B cell (primary cell): Measurements from ENCODE around the gene ZNF736. TPM values are rescaled to one million over a fixed set of nuclear protein-coding genes. Genes with fewer than 3 reads are reported as not detected.
"Not testable (repeated sequence)": the region's sequence is repeated elsewhere in the genome, so short reads cannot be mapped to it uniquely, and the experiment has no call there.

Source experiments
- ATAC-seq: fragments of 200-7000 bp; cut with Tn5 transposase; one replicate; pipeline ENCODE4 v1.10.0; 2021; ENCODE audit warnings: low read depth, mild to moderate bottlenecking, moderate number of reproducible peaks, moderate library complexity
- CTCF ChIA-PET: fragments of 350-600 bp; sonication (Branson Sonifier 250); formaldehyde crosslinking; loops from one replicate; lab custom pipeline; 2021; ENCODE audit warnings: antibody characterized with exemption, inconsistent platforms; lab: Charles Lee
- POLR2A ChIA-PET: fragments of 350-600 bp; sonication (Branson Sonifier 250); formaldehyde crosslinking; loops from one replicate; lab custom pipeline; 2021; ENCODE audit warnings: antibody characterized with exemption; lab: Charles Lee
- DNase-seq: peaks from one replicate; pipeline ENCODE4 v3.0.0; 2013
- H2AFZ ChIP-seq: 2 replicates; pipeline ENCODE4 v1.6.1; 2012; ENCODE audit warnings: mild to moderate bottlenecking, low read depth, low read length; ENCODE audit not compliant: insufficient read depth, poor library complexity, severe bottlenecking
- H3K27ac ChIP-seq, 2 donors: 1 replicate in 1 of 2; 2 replicates in 1 of 2; pipeline ENCODE4 v1.5.1; 2012 to 2013; ENCODE audit warnings: low read length in 2 of 2, mild to moderate bottlenecking in 2 of 2, moderate library complexity in 1 of 2
- H3K27me3 ChIP-seq, 4 experiments: fragments of 200-600 bp in 1 of 4; sonication (generic) in 1 of 4; replicated peaks in 1 of 4; 1 replicate in 2 of 4; 2 replicates in 2 of 4; pipeline versions ENCODE4 v1.6.1 to v1.7.0; 2013 to 2016; ENCODE audit warnings: low read length in 3 of 4, mild to moderate bottlenecking in 2 of 4, mixed read lengths in 1 of 4, moderate library complexity in 1 of 4; ENCODE audit not compliant: insufficient read depth in 4 of 4, control insufficient read depth in 3 of 4; ENCODE audit errors: control extremely low read depth in 1 of 4
- H3K36me3 ChIP-seq, 2 experiments: replicated peaks in 1 of 2; 1 replicate in 1 of 2; 2 replicates in 1 of 2; pipeline versions ENCODE4 v1.6.1 to v1.7.1; 2013; ENCODE audit warnings: low read length in 1 of 2; ENCODE audit not compliant: insufficient read depth in 2 of 2, control insufficient read depth in 1 of 2; ENCODE audit errors: control extremely low read depth in 1 of 2, extremely low read depth in 1 of 2
- H3K4me1 ChIP-seq, 2 donors: fragments of 200-600 bp in 1 of 2; sonication (generic) in 1 of 2; 1 replicate in 1 of 2; 2 replicates in 1 of 2; pipeline versions ENCODE4 v1.5.1 to v1.6.1; 2013 to 2017; ENCODE audit warnings: low read length in 2 of 2; ENCODE audit not compliant: control insufficient read depth in 2 of 2, insufficient read depth in 2 of 2
- H3K4me2 ChIP-seq: replicated peaks from 2 replicates; pipeline ENCODE3; 2012; ENCODE audit warnings: mild to moderate bottlenecking, low read depth, low read length; ENCODE audit not compliant: poor library complexity, severe bottlenecking
- H3K4me3 ChIP-seq, 5 experiments: fragments of 200-600 bp in 1 of 5; sonication (generic) in 1 of 5; 1 replicate in 3 of 5; 2 replicates in 2 of 5; pipeline versions ENCODE4 v1.5.1 to v1.7.0; 2011 to 2016; ENCODE audit warnings: low read length in 4 of 5, mild to moderate bottlenecking in 4 of 5, low read depth in 2 of 5, control low read depth in 1 of 5, moderate library complexity in 1 of 5; ENCODE audit not compliant: insufficient read depth in 1 of 5; ENCODE audit errors: control extremely low read depth in 1 of 5, extremely low read depth in 1 of 5
- H3K79me2 ChIP-seq: fragments of 200-600 bp; sonication (generic); one replicate; pipeline ENCODE4 v1.6.0; 2016; ENCODE audit warnings: low read length; ENCODE audit not compliant: control insufficient read depth, insufficient read depth
- H3K9ac ChIP-seq: fragments of 200-600 bp; sonication (generic); 2 replicates; pipeline ENCODE4 v1.6.1; 2017; ENCODE audit warnings: mild to moderate bottlenecking, low read length, moderate library complexity
- H3K9me3 ChIP-seq, 3 donors: one replicate each; pipeline versions ENCODE4 v1.6.1 to v1.7.1; 2013; ENCODE audit warnings: low read length in 2 of 3; ENCODE audit not compliant: control insufficient read depth in 2 of 3, insufficient read depth in 1 of 3; ENCODE audit errors: control extremely low read depth in 1 of 3
- H4K20me1 ChIP-seq: 2 replicates; pipeline ENCODE4 v1.6.0; 2012; ENCODE audit warnings: mild to moderate bottlenecking, low read length; ENCODE audit not compliant: insufficient read depth, control insufficient read depth, poor library complexity, severe bottlenecking
- H3K27ac Mint-ChIP-seq: one replicate; pipeline ENCODE4 v1.8.0; 2021; ENCODE audit warnings: mixed read lengths
- H3K27me3 Mint-ChIP-seq: one replicate; pipeline ENCODE4 v1.8.0; 2021; ENCODE audit warnings: mixed read lengths
- H3K4me1 Mint-ChIP-seq: one replicate; pipeline ENCODE4 v1.8.0; 2021; ENCODE audit warnings: mixed read lengths
- H3K4me3 Mint-ChIP-seq: one replicate; pipeline ENCODE4 v1.8.0; 2021; ENCODE audit warnings: mixed read lengths
- H3K9me3 Mint-ChIP-seq: one replicate; pipeline ENCODE4 v1.8.0; 2022; ENCODE audit warnings: mixed read lengths; ENCODE audit not compliant: insufficient read depth
- EZH2 ChIP-seq: IDR thresholded peaks from 2 replicates; pipeline ENCODE4 v1.6.1; 2012; ENCODE audit warnings: borderline replicate concordance, low read depth, mild to moderate bottlenecking, moderate library complexity, low read length; ENCODE audit not compliant: insufficient read depth, poor library complexity, severe bottlenecking
- WGBS: methylation state at CpG from one replicate; pipeline ENCODE4 v1.1.5; 2013; ENCODE audit warnings: missing lambda C conversion rate; ENCODE audit not compliant: insufficient coverage; 5-methylcytosine and 5-hydroxymethylcytosine counted together
- intact Hi-C: fragments of 100-400 bp; cut with micrococcal nuclease; formaldehyde crosslinking; loops from one replicate; pipeline ENCODE4 v1.10.0; 2022
- polyA plus RNA-seq: library from polyadenylated mRNA; depleted of rRNA; stranded (reverse); fragments of >200 nt; gene quantifications from 2 replicates; pipeline ENCODE4 v1.2.3, GENCODE V29; 2012
- total RNA-seq, 2 donors: library from RNA; stranded (reverse); fragments of 120-200 nt in 1 of 2; gene quantifications; 1 replicate in 1 of 2; 2 replicates in 1 of 2; pipeline versions ENCODE4 v1.2.3 to v1.2.4, GENCODE V29; 2013 to 2022
- TF ChIP-seq, protein P1 (sequence below): fragments of 200-600 bp; IDR thresholded peaks from one replicate; pipeline ENCODE4 v1.8.0; 2022; ENCODE audit warnings: antibody characterized with exemption, mild to moderate bottlenecking

The ZNF736 gene
- total and polyA plus RNA-seq, 2 donors (not counting 1 experiment from before 2014, with no cell fraction given): 10.0 to 79.8 TPM

DNA sequence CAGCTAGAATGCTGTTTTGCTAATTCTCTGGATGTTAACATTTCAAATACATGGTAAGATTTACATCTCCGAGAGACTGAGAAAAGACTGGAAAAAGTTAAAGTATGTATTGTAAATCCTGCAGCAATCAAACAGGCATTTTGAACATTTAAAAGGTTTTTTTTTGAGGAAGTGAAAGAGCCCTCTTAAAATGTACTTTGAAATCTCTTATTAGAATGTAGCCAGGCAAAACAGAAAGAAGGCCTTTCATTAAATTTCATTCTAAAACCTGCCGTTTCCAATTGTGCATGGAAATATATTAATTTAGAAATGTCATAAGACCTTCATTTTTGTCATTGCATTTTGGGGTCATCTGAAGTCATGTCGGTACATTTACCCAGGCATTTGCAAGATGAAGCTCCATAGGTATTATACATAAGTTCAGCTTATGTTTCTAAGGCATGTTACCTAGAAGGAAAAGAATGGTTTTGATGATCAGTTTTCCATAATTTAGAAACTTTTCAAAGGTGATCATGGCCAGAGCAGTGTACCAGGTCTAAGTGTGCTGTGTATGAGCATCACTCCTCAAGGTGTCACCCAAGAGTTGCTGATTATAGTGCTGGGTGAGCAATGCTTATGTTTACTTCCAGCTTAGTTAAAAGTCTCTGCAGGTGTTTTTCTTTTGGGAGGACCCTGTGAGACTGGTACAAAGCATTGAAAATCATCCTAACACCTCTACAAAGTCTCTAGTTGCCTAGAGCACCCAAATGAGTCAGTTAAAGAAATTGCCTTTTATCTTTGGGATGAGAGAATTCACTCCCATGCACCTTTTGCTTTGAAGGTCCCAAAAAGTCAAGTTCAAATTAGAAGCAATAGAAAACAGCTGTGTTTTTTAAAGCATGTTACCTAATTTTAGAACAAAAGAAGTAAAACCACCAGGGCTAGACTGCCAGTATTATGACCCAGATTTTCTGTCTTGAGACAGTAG lies 7.1 kb downstream of the ZNF736 start:
- Mint-ChIP-seq H3K9me3 (peaks cover 3% of the 10 kb centered on the region), H3K4me3 (peak overlapping the region; percentile 53), H3K27ac (peak overlapping the region; percentile 74), H3K27me3 (no peaks in the 10 kb centered on the region), H3K4me1 (peaks cover 47% of the 10 kb centered on the region)
- Histone ChIP-seq H3K36me3 (peaks cover 0 to 8% of the 10 kb centered on the region in 2 experiments), H2AFZ (no peak overlapping the region), H3K27ac (peak overlapping the region; percentile 61 to 76), H3K9ac (peak overlapping the region; percentile 22), H3K4me2 (peak overlapping the region; percentile 28), H3K79me2 (peaks cover 82% of the 10 kb centered on the region), H3K9me3 (peaks cover 6 to 13% (median 11%) of the 10 kb centered on the region in 3 donors), H3K27me3 (no peaks in the 10 kb centered on the region), H4K20me1 (peaks cover 9% of the 10 kb centered on the region), H3K4me3 (peak overlapping the region in 1 of 5 experiments; percentile 35), H3K4me1 (peaks cover 23 to 26% of the 10 kb centered on the region in 2 donors)
- ChIA-PET CTCF (interaction anchor here (0.6 to 3.0 kb wide), 6 partner anchors 9 to 354 kb away, joined by 3 to 21 read pairs (median 8); no protein-coding TSS in a partner anchor), POLR2A (interaction anchor here (0.8 to 1.4 kb wide), 2 partner anchors 14 kb away, joined by 3 read pairs; no protein-coding TSS in a partner anchor)
- WGBS: no CpG with 5 or more reads among the region's 3 CpGs
- DNase-seq (peak; percentile 44), ATAC-seq (peak; percentile 75)
- TF ChIP-seq, protein P1, sequence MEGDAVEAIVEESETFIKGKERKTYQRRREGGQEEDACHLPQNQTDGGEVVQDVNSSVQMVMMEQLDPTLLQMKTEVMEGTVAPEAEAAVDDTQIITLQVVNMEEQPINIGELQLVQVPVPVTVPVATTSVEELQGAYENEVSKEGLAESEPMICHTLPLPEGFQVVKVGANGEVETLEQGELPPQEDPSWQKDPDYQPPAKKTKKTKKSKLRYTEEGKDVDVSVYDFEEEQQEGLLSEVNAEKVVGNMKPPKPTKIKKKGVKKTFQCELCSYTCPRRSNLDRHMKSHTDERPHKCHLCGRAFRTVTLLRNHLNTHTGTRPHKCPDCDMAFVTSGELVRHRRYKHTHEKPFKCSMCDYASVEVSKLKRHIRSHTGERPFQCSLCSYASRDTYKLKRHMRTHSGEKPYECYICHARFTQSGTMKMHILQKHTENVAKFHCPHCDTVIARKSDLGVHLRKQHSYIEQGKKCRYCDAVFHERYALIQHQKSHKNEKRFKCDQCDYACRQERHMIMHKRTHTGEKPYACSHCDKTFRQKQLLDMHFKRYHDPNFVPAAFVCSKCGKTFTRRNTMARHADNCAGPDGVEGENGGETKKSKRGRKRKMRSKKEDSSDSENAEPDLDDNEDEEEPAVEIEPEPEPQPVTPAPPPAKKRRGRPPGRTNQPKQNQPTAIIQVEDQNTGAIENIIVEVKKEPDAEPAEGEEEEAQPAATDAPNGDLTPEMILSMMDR: no peak
- TF ChIP-seq EZH2: no peak
- intact Hi-C loops: loop anchor here (2.0 to 10.0 kb wide), 3 partner anchors 14 to 298 kb away; no protein-coding TSS in a partner anchor

GRCh38 chr7:64324166-64324565 lies 10.4 kb downstream of the ZNF736 start:
- H3K9me3 Mint-ChIP-seq, H3K9ac ChIP-seq, H2AFZ ChIP-seq, CTCF ChIA-PET, H3K4me3 ChIP-seq, H3K27me3 ChIP-seq, H3K4me2 ChIP-seq, H3K27me3 Mint-ChIP-seq, DNase-seq, ATAC-seq, H3K27ac ChIP-seq, H3K36me3 ChIP-seq, H4K20me1 ChIP-seq, H3K4me3 Mint-ChIP-seq: not testable (repeated sequence)
- peak overlapping the region; percentile 41 for H3K27ac Mint-ChIP-seq
- intact Hi-C loops: loop anchor here (10.0 kb wide), 1 partner anchor 59 kb away; no protein-coding TSS in a partner anchor
- Histone ChIP-seq H3K79me2 (peaks cover 87% of the 10 kb centered on the region), H3K9me3 (peaks cover 13 to 23% (median 15%) of the 10 kb centered on the region in 3 donors), H3K4me1 (peaks cover 16 to 19% of the 10 kb centered on the region in 2 donors)
- H3K4me1 Mint-ChIP-seq: peaks cover 41% of the 10 kb centered on the region
- WGBS: 100% methylated on average over 1 of the region's 3 CpGs
- POLR2A ChIA-PET: interaction anchor here (0.6 kb wide), 1 partner anchor 479 kb away, joined by 3 read pairs; no protein-coding TSS in a partner anchor

DNA sequence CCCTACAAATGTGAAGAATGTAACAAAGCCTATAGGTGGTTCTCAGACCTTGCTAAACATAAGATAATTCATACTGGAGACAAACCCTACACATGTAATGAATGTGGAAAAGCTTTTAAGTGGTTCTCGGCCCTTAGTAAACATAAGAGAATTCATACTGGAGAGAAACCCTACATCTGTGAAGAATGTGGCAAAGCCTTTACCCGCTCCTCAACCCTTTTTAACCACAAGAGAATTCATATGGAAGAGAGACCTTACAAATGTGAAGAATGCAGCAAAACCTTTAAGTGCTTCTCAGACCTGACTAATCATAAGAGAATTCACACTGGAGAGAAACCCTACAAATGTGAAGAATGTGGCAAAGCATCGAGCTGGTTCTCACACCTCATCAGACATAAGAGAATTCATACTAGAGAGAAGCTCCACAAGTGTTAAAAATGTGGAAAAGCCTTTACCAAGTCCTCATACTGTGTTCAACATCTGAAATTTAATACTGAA lies 35.0 kb downstream of the ZNF736 start:
- POLR2A ChIA-PET, ATAC-seq: not testable (repeated sequence)
- peaks cover 17% of the 10 kb centered on the region for H3K9me3 Mint-ChIP-seq

More for the DNA sequence above, 35.0 kb downstream of the ZNF736 start:
- intact Hi-C loops: loop anchor here (10.0 kb wide), 1 partner anchor 366 kb away; no protein-coding TSS in a partner anchor
- DNase-seq, H3K4me3 ChIP-seq, H3K9ac ChIP-seq, CTCF ChIA-PET, H4K20me1 ChIP-seq, H3K27me3 Mint-ChIP-seq, H3K27me3 ChIP-seq, H3K4me3 Mint-ChIP-seq, H3K4me2 ChIP-seq, H2AFZ ChIP-seq, H3K27ac ChIP-seq, H3K4me1 ChIP-seq, H3K4me1 Mint-ChIP-seq, H3K27ac Mint-ChIP-seq: not testable (repeated sequence)
- Histone ChIP-seq H3K9me3 (peaks cover 23 to 89% (median 53%) of the 10 kb centered on the region in 3 donors), H3K79me2 (peaks cover 13% of the 10 kb centered on the region), H3K36me3 (peaks cover 2 to 21% of the 10 kb centered on the region in 2 experiments)
- no CpG with 5 or more reads among the region's 3 CpGs for WGBS
